SU-DHL-6 (cell line): Measurements from ENCODE around the gene CCDC28A.

Experiments used
- H2AFZ ChIP-seq: fragments of 200-600 bp; sonication (generic); 2 replicates; pipeline ENCODE4 v1.6.1; 2014; ENCODE audit warnings: low read depth, mild to moderate bottlenecking, moderate library complexity, mixed read lengths, antibody characterized with exemption, low read length; ENCODE audit not compliant: severe bottlenecking
- H3F3A ChIP-seq: fragments of 200-600 bp; shearing (Covaris generic); 2 replicates; pipeline ENCODE4 v1.6.0; 2016; ENCODE audit warnings: antibody characterized with exemption, mild to moderate bottlenecking; ENCODE audit not compliant: insufficient read depth
- H3K27ac ChIP-seq: fragments of 200-600 bp; sonication (generic); 2 replicates; pipeline ENCODE4 v1.5.1; 2016; ENCODE audit warnings: low read depth, mild to moderate bottlenecking, low read length, moderate library complexity, mixed read lengths
- H3K27me3 ChIP-seq: fragments of 200-600 bp; sonication (generic), shearing (Covaris generic); 2 replicates; pipeline ENCODE4 v1.6.0; 2014; ENCODE audit warnings: mild to moderate bottlenecking, low read length
- H3K36me3 ChIP-seq: fragments of 200-600 bp; sonication (generic); 2 replicates; pipeline ENCODE4 v1.6.1; 2014; ENCODE audit warnings: mild to moderate bottlenecking, low read length, mixed read lengths
- H3K4me2 ChIP-seq: fragments of 300-600, 200-600 bp; shearing (Covaris generic), sonication (generic); 2 replicates; pipeline ENCODE4 v1.6.0; 2014; ENCODE audit warnings: low read length, low read depth, mild to moderate bottlenecking; ENCODE audit not compliant: poor library complexity, severe bottlenecking
- H3K4me3 ChIP-seq: fragments of 200-600 bp; sonication (generic); 2 replicates; pipeline ENCODE4 v1.5.1; 2014; ENCODE audit warnings: antibody characterized with exemption, low read length, mild to moderate bottlenecking, mixed read lengths; ENCODE audit not compliant: insufficient read depth, poor library complexity, severe bottlenecking
- H3K79me2 ChIP-seq: fragments of 200-600 bp; sonication (generic); 2 replicates; pipeline ENCODE4 v1.6.1; 2014; ENCODE audit warnings: mild to moderate bottlenecking, low read length, moderate library complexity; ENCODE audit not compliant: insufficient read depth
- H3K9ac ChIP-seq: fragments of 200-600 bp; sonication (generic); 2 replicates; pipeline ENCODE4 v1.7.0; 2014; ENCODE audit warnings: mild to moderate bottlenecking, low read length
- H3K9me2 ChIP-seq: fragments of 200-600 bp; sonication (generic); replicated peaks from 2 replicates; pipeline ENCODE4 v1.6.1; 2014; ENCODE audit warnings: low read length; ENCODE audit not compliant: insufficient read depth
- H3K9me3 ChIP-seq: fragments of 200-600 bp; sonication (generic); 2 replicates; pipeline ENCODE4 v1.6.1; 2014; ENCODE audit warnings: low read length, mixed read lengths; ENCODE audit not compliant: insufficient read depth
- H4K20me1 ChIP-seq: fragments of 200-600 bp; sonication (generic); 2 replicates; pipeline ENCODE4 v1.6.1; 2014; ENCODE audit warnings: low read depth, mild to moderate bottlenecking, antibody characterized with exemption, low read length, moderate library complexity, mixed read lengths
- EZH2phosphoT487 ChIP-seq: fragments of 200-600 bp; sonication (generic), shearing (Covaris generic); conservative IDR thresholded peaks from 2 replicates; pipeline ENCODE4 v1.6.1; 2018; ENCODE audit warnings: mild to moderate bottlenecking, antibody characterized with exemption, low read length, moderate library complexity, mixed read lengths
- TF ChIP-seq, protein P1 (sequence below): fragments of 200-600 bp; sonication (generic); IDR thresholded peaks from one replicate; pipeline ENCODE4 v1.5.1; 2017; ENCODE audit warnings: antibody characterized with exemption, mild to moderate bottlenecking, low read length, moderate library complexity; ENCODE audit not compliant: insufficient read depth, poor library complexity, severe bottlenecking

Gene CCDC28A

DNA sequence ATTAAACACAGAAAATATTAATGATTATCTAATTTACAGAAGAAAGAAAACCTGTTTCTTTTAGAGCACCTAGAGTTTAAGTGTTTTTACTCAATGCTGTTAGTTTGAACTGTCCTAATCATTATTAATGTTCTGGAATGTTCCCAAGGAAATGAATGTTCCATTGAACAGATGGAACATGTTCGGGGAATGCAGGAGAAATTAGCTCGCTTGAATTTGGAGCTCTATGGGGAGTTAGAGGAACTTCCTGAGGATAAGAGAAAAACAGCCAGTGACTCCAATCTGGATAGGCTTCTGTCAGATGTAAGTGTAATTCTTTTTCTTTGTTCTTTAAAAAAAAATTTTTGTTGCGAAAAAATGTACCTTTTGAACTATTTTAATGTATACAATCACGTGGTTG, 11.5 kb downstream of the CCDC28A start:
- TF ChIP-seq, protein P1, sequence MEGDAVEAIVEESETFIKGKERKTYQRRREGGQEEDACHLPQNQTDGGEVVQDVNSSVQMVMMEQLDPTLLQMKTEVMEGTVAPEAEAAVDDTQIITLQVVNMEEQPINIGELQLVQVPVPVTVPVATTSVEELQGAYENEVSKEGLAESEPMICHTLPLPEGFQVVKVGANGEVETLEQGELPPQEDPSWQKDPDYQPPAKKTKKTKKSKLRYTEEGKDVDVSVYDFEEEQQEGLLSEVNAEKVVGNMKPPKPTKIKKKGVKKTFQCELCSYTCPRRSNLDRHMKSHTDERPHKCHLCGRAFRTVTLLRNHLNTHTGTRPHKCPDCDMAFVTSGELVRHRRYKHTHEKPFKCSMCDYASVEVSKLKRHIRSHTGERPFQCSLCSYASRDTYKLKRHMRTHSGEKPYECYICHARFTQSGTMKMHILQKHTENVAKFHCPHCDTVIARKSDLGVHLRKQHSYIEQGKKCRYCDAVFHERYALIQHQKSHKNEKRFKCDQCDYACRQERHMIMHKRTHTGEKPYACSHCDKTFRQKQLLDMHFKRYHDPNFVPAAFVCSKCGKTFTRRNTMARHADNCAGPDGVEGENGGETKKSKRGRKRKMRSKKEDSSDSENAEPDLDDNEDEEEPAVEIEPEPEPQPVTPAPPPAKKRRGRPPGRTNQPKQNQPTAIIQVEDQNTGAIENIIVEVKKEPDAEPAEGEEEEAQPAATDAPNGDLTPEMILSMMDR: no peak
- no peak for TF ChIP-seq EZH2phosphoT487
- Histone ChIP-seq H3K9ac (no peak overlapping the region), H3K27me3 (no peaks in the 10 kb centered on the region), H3K4me2 (no peak overlapping the region), H3K36me3 (no peaks in the 10 kb centered on the region; the same call in 1 of the 2 replicates), H4K20me1 (no peaks in the 10 kb centered on the region), H3K27ac (no peak overlapping the region), H3F3A (no peaks in the 10 kb centered on the region), H3K79me2 (no peaks in the 10 kb centered on the region), H3K9me2 (no peaks in the 10 kb centered on the region), H2AFZ (no peak overlapping the region), H3K9me3 (no peaks in the 10 kb centered on the region), H3K4me3 (no peak overlapping the region)

DNA sequence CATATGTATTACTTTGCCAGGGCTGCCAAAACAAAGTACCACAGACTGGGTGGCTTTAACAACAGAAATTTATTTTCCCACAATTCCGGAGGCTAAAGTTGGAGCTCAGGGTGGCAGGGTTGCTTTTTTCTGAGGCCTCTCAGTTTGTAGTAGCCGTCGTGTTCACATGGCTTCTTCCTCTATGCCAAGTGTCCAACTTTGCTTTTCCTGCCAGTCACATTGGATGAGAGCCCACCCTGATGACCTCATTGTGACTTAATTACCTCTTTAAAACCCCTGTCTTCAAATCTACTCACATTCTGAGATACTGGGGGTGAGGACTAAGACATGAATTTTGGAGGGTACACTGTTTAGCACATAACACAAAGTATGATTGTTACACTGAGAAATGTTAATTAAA, 12.4 kb downstream of the CCDC28A start:
- Histone ChIP-seq H3K27ac (no peak overlapping the region), H3K9me3 (no peaks in the 10 kb centered on the region), H4K20me1 (no peaks in the 10 kb centered on the region), H2AFZ (no peak overlapping the region), H3K27me3 (no peaks in the 10 kb centered on the region), H3K79me2 (no peaks in the 10 kb centered on the region), H3K4me2 (no peak overlapping the region), H3K9ac (no peak overlapping the region), H3F3A (no peaks in the 10 kb centered on the region), H3K9me2 (no peaks in the 10 kb centered on the region), H3K36me3 (no peaks in the 10 kb centered on the region; the same call in 1 of the 2 replicates), H3K4me3 (no peak overlapping the region)
- no peak for TF ChIP-seq EZH2phosphoT487
- TF ChIP-seq, protein P1: no peak

DNA sequence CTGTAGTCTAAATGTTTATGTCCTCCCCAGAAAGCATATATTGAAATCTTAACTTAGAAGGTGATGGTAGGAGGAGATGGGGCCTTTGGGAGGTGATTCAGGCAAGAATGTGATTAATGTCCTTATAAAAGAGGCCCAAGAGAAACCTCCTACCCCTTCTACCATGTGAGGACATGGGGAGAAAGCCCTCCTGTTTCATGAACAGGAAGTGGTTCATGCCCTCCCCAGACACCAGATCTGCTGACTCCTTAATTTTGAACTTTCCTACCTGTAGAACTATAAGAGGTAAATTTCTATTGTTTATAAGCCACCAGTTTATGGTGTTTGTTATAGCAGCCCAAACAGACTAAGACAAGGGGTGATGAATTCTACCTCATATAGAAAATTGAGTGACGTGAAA, 13.6 kb downstream of the CCDC28A start:
- Histone ChIP-seq H3K4me3 (no peak overlapping the region), H3K4me2 (no peak overlapping the region), H2AFZ (no peak overlapping the region), H3K9me2 (no peaks in the 10 kb centered on the region), H4K20me1 (no peaks in the 10 kb centered on the region), H3K9me3 (no peaks in the 10 kb centered on the region), H3K79me2 (no peaks in the 10 kb centered on the region), H3K36me3 (no peaks in the 10 kb centered on the region; the same call in 1 of the 2 replicates), H3F3A (no peaks in the 10 kb centered on the region), H3K27ac (no peak overlapping the region), H3K9ac (no peak overlapping the region), H3K27me3 (no peaks in the 10 kb centered on the region)
- TF ChIP-seq, protein P1: no peak
- TF ChIP-seq EZH2phosphoT487: no peak
